ENCODE data around the gene TMCC2.

GRCh38 chr1:205293350-205294074, 65.8 kb downstream of the TMCC2 start:
- TF ChIP-seq CTCF (conservative IDR thresholded peaks at IDR 0.05; ENCODE audit: low read depth, low read length), result no peak
- TF ChIP-seq RAD21 (IDR thresholded peaks at IDR 0.05; ENCODE audit: low read length), result no peak
- no peak for TF ChIP-seq POLR2A (IDR thresholded peaks at IDR 0.05; ENCODE audit: low read depth, low read length)
- TF ChIP-seq USF2 (IDR thresholded peaks at IDR 0.05; ENCODE audit: low read depth, low read length), result no peak
- no peak for TF ChIP-seq ELK1 (IDR thresholded peaks at IDR 0.05; ENCODE audit: borderline replicate concordance, low read depth, low read length)
- TF ChIP-seq RFX5 (IDR thresholded peaks at IDR 0.05; ENCODE audit: low read depth, low read length), result no peak
- no peak for TF ChIP-seq MAFK (IDR thresholded peaks at IDR 0.05; ENCODE audit: low read depth, low read length)
- no peak for TF ChIP-seq MXI1 (IDR thresholded peaks at IDR 0.05; ENCODE audit: borderline replicate concordance, low read depth, low read length)
- no peak for TF ChIP-seq FOS (IDR thresholded peaks at IDR 0.05; ENCODE audit: low read depth, low read length)
- no peak for TF ChIP-seq MAZ (IDR thresholded peaks at IDR 0.05; ENCODE audit: borderline replicate concordance, low read depth, low read length)
- TF ChIP-seq NFE2L2 (IDR thresholded peaks at IDR 0.05; ENCODE audit: low read depth, low read length), result no peak
- TF ChIP-seq RCOR1 (IDR thresholded peaks at IDR 0.05; ENCODE audit: insufficient replicate concordance, low read length), result no peak
- TF ChIP-seq SMC3 (IDR thresholded peaks at IDR 0.05; ENCODE audit: low read depth, low read length), result no peak
- TF ChIP-seq CEBPB (IDR thresholded peaks at IDR 0.05; ENCODE audit: low read depth, low read length), result no peak
